ENCODE measurements around the gene NPY2R.

NPY2R gene

DNA sequence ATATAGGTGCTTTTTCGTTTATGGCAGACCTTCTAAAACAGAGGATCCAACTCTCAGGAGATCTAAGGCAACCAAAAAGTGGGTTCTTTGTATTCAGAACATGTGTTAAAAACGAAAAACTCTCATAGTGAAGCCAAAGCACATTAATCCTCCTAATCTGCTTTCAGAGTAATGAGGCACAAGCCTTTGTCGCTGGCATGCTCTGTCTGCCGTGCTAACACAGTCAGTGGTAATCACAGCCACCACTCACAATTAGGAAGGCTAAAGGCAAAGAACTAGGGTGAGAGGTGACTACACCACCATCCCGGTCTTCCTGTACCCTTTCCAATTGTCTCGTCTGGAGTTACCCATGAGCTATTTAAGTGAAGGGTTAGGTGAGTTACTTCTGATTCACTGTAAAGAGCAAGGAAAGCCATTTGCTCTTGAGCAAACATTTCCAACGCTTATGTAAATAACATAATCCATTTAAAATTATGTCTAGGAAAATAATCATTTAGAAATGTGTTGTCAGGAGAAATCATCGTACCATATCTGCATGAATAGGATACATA is 40.7 kb downstream of the NPY2R start:
- Histone ChIP-seq H3K36me3 (ENCODE audit: control insufficient read depth in 2 of 2, insufficient read depth in 1 of 2, low read length in 2 of 2) (no peaks in the 10 kb centered on the region), H3K4me1 (ENCODE audit: control insufficient read depth, insufficient read depth, low read length) (no peaks in the 10 kb centered on the region), H3K9me3 (ENCODE audit: control insufficient read depth, insufficient read depth, low read depth, low read length) (no peaks in the 10 kb centered on the region), H3K27ac (ENCODE audit: extremely low read depth, low read depth, low read length) (no peak overlapping the region), H3K4me3 (ENCODE audit: low read depth, low read length) (no peak overlapping the region)
- ChIA-PET CTCF (no interaction called here), POLR2A (no interaction called here)
- TF ChIP-seq ZBTB20 (tag by site-specific recombination; IDR thresholded peaks at IDR 0.05) (no peak), ZNF324 (tag by site-specific recombination; IDR thresholded peaks at IDR 0.05) (no peak), ZNF138 (tag by site-specific recombination; IDR thresholded peaks at IDR 0.05; ENCODE audit: borderline replicate concordance) (no peak), RBAK (tag by site-specific recombination; IDR thresholded peaks at IDR 0.05) (no peak), ZNF19 (tag by site-specific recombination; IDR thresholded peaks at IDR 0.05; ENCODE audit: low read depth) (no peak), ZNF629 (tag by site-specific recombination; IDR thresholded peaks at IDR 0.05) (no peak), ZNF221 (tag by site-specific recombination; IDR thresholded peaks at IDR 0.05; ENCODE audit: borderline replicate concordance) (no peak), ZNF791 (tag by site-specific recombination; IDR thresholded peaks at IDR 0.05) (no peak), ZNF157 (tag by site-specific recombination; IDR thresholded peaks at IDR 0.05) (no peak), ZNF544 (tag by site-specific recombination; IDR thresholded peaks at IDR 0.05) (no peak), KLF16 (tag by site-specific recombination; IDR thresholded peaks at IDR 0.05) (no peak), ZNF48 (tag by site-specific recombination; IDR thresholded peaks at IDR 0.05) (no peak), ZNF548 (tag by site-specific recombination; IDR thresholded peaks at IDR 0.05) (no peak), ZNF211 (tag by site-specific recombination; IDR thresholded peaks at IDR 0.05; ENCODE audit: low read depth) (no peak), ZNF24 (tag by site-specific recombination; IDR thresholded peaks at IDR 0.05) (no peak), ZNF654 (tag by site-specific recombination; IDR thresholded peaks at IDR 0.05; ENCODE audit: low read depth) (no peak), ZSCAN16 (tag by site-specific recombination; IDR thresholded peaks at IDR 0.05) (no peak), ZNF140 (tag by site-specific recombination; IDR thresholded peaks at IDR 0.05) (no peak), KLF10 (tag by site-specific recombination; IDR thresholded peaks at IDR 0.05) (no peak)

- Histone ChIP-seq H3K9me3 (ENCODE audit: control insufficient read depth, insufficient read depth, low read depth, low read length) (no peaks in the 10 kb centered on the region), H3K27ac (ENCODE audit: extremely low read depth, low read depth, low read length) (no peak overlapping the region), H3K36me3 (ENCODE audit: control insufficient read depth in 2 of 2, insufficient read depth in 1 of 2, low read length in 2 of 2) (no peaks in the 10 kb centered on the region), H3K4me1 (ENCODE audit: control insufficient read depth, insufficient read depth, low read length) (no peaks in the 10 kb centered on the region), H3K4me3 (ENCODE audit: low read depth, low read length) (no peak overlapping the region)
- ChIA-PET POLR2A (no interaction called here), CTCF (no interaction called here)
- TF ChIP-seq KLF17 (tag by site-specific recombination; IDR thresholded peaks at IDR 0.05) (no peak), ZSCAN16 (tag by site-specific recombination; IDR thresholded peaks at IDR 0.05) (no peak), ZNF560 (tag by site-specific recombination; IDR thresholded peaks at IDR 0.05; ENCODE audit: borderline replicate concordance) (no peak), ZNF248 (tag by site-specific recombination; IDR thresholded peaks at IDR 0.05) (no peak), ZNF169 (tag by site-specific recombination; IDR thresholded peaks at IDR 0.05) (no peak), ZNF184 (tag by site-specific recombination; IDR thresholded peaks at IDR 0.05) (no peak), ZNF658 (tag by site-specific recombination; IDR thresholded peaks at IDR 0.05) (no peak), ZNF76 (tag by site-specific recombination; IDR thresholded peaks at IDR 0.05; ENCODE audit: borderline replicate concordance, low read depth) (no peak)
- TF ChIP-seq, protein P1, sequence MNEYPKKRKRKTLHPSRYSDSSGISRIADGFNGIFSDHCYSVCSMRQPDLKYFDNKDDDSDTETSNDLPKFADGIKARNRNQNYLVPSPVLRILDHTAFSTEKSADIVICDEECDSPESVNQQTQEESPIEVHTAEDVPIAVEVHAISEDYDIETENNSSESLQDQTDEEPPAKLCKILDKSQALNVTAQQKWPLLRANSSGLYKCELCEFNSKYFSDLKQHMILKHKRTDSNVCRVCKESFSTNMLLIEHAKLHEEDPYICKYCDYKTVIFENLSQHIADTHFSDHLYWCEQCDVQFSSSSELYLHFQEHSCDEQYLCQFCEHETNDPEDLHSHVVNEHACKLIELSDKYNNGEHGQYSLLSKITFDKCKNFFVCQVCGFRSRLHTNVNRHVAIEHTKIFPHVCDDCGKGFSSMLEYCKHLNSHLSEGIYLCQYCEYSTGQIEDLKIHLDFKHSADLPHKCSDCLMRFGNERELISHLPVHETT (tag by site-specific recombination; IDR thresholded peaks at IDR 0.05), result no peak
Observed at GRCh38 chr4:155252327-155252726, 43.9 kb downstream of the NPY2R start.
